ENCODE measurements around the gene NAT14. TPM values are rescaled to one million over a fixed set of nuclear protein-coding genes. Genes with fewer than 3 reads are reported as not detected.
A peak's percentile ranks its signal among the peaks of the same experiment; 100 is the strongest.
"Not testable (repeated sequence)": the region's sequence is repeated elsewhere in the genome, so short reads cannot be mapped to it uniquely, and the experiment has no call there.

NAT14 gene
- total RNA-seq, 1 experiment from 2014 or later: 56.2 TPM

DNA sequence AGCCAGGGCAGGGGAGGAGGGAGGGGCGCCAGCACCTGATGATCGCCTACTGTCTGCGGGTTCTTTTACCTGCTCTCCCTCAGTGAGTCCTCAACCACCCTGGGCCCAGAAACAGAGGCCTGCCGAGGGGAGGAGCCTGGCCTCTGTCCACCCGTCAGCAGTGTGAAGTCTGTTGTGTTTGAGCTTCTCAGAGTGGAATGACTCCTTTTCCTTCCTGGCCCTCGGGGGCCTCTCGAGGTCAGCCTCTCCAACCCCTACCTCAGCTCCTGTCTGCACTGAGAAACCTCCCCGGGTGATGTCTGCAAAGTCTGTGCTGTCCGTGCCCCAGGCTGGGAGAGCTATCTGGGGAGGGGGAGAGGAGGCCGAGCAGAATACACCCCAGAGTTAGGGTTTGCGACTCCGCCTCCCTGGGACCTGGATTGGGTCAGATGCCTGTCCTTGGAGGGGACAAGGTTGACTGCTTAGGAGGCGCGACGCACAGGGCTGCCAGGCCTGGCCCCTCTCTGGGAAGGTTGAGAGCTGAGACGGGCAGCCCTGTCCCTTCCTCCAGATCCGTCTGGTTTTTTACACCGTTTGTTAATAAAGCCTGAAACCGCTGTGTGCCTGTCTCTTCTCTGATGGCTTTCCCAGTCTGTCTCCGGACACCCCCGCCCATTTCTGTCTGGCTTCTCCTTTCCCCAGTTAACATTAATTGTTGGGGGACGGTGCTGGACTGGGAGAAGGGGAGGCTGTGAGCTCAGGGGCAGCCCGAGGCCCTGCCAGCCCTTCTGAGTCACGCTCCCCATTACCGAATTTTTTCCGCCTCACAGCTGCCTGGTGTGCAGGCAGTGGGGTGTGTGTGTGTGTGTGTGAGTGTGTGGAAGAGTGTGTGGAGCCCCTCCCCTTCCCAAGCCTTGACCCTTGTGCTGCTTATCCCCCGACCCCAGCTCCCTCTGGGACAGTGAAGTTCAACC lies 2.3 kb downstream of the NAT14 start:
- DNase-seq (ENCODE audit: low spot score): peak; percentile 94

DNA sequence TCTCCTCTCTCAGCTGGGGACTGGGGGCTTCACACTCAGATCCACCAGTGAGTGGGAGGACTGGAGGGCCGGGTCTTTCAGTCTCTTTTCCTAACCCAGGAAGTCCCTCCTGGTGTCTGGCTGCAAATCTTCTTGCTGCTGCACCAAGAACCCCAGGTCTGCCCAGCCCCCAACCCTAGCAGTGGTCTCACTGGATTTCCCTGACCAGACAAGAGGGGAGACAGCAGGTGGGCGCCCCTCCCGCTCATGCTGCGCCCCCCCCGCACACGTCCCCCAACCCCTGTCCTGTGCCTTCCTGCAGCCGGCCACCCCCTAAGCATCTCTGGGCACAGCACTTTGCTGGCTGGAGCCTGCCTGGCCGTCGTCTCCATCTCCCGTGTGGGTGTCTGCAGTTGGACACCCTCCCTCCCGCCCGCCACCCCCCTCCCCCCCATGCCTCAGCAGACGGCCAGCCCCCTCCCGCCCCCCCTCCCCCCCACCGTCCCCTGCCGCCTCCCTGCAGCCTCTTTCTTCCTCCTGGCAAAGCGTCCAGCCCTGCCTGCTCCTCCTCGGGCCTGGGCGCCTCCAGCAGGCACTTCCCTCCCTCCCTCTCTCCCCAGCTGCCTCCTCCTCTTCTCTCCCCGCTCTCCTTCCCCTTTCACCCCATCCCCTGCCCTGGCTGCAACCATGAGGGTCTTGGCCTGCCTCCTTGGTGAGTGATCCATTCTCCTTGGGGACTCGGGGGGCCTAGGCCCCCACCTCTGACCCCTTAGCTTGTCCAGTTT lies 3.1 kb downstream of the NAT14 start, which contains the start of gene SSC5D:
TSS of gene SSC5D (plus strand) at position 513 of the 764 bp plus-strand sequence. CDS start at position 667, 154 bp downstream.
- no peak for DNase-seq (ENCODE audit: low spot score)

DNA sequence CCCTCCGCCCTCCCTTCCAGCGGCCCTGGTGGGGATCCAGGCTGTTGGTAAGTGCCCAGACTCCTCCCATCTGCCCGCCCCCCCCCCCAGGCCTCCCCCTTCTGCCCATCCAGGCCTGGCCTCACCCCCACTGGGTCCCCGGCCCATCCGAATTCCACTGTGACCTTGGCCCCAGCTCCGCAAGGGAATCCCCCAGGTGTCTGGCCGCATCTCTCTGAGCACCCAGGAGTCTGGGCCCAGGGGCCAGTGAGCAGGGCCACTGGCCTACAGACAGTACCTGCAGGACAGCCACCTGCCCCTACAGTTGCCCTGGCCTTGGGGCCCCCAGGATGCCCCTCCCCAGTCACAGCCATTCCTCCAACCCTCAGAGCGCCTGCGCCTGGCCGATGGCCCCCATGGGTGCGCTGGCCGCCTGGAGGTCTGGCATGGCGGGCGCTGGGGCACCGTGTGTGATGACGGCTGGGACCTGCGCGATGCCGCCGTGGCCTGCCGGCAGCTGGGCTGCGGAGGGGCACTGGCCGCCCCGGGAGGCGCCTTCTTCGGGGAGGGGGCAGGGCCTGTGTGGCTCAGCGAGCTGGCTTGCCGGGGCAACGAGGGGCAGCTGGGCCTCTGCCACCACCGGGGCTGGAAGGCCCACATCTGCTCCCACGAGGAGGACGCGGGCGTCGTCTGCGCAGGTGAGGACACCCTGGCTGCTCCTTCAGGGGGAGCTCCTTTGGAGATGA lies 4.2 kb downstream of the NAT14 start:
- no peak for DNase-seq (ENCODE audit: low spot score)

DNA sequence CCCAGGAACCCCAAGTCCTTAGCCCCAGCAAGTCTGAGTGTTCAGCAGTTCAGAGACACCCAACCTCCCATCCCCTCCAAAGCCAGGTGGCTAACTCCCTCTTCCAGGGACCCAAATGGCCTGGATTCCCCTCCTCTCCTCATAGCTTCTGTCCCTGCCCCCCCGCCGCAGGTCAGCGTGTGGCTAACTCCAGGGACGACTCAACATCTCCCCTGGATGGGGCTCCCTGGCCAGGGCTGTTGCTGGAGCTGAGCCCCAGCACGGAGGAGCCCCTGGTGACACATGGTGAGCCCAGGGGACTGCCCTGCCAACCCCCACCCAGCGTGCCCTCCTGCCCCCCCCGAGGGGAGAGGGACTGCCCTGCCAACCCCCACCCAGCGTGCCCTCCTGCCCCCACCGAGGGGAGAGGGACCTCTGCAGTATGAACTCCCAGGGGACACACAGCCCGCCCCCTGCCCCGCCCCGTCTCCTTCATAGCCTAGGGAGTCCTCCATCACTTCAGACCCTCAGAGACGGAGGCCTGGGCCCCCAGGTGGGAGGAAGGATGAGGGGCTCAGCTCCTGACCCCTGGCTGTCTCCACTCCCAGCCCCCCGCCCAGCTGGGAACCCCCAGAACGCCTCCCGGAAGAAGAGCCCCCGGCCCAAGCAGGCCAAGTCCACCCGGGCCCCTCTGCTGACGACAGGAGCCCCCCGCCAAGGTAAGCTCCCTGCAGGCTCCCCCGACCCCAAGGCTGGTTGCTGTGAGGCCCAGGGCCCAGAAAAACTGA lies 4.9 kb downstream of the NAT14 start:
- DNase-seq (ENCODE audit: low spot score): no peak

DNA sequence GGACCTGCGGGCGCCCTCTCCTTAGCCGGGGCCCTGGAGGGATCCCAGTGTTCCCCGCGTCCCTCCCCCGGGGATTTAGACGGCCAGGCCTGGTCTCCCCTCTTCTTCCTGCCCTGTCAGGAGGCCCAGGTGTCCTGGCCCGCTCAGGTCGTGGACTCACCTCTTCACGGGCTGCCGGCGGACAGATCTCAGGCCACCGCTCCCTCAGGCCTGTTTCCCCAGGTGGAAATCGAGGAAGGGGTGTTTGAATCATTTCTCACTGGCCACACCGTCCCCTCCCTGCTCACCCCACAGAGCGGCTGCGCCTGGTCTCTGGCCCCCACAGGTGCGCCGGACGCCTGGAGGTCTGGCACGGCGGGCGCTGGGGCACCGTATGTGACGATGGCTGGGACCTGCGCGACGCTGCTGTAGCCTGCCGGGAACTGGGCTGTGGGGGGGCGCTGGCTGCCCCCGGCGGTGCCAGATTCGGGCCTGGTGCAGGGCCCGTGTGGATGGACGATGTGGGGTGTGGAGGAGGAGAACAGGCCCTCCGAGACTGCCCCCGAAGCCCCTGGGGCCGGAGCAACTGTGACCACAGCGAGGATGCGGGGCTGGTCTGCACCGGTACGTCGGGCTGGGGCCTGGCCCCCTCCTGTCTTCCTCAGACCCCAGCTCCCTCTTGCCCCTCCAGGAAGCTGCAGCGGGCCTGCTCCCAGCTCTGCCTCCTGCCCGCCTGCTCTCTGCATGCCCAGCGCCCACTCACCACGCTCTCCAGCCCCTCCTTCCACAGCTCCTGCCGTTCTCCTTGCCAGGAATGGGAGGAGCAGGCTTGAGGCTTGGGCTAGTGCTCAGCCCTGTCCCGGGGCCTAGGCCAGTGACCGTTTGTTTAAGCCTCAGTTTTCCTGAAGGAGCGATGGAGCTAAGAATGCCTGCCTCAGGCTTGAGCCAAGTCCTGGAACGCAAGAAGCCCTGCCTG lies 5.8 kb downstream of the NAT14 start:
- no peak for DNase-seq (ENCODE audit: low spot score)

DNA sequence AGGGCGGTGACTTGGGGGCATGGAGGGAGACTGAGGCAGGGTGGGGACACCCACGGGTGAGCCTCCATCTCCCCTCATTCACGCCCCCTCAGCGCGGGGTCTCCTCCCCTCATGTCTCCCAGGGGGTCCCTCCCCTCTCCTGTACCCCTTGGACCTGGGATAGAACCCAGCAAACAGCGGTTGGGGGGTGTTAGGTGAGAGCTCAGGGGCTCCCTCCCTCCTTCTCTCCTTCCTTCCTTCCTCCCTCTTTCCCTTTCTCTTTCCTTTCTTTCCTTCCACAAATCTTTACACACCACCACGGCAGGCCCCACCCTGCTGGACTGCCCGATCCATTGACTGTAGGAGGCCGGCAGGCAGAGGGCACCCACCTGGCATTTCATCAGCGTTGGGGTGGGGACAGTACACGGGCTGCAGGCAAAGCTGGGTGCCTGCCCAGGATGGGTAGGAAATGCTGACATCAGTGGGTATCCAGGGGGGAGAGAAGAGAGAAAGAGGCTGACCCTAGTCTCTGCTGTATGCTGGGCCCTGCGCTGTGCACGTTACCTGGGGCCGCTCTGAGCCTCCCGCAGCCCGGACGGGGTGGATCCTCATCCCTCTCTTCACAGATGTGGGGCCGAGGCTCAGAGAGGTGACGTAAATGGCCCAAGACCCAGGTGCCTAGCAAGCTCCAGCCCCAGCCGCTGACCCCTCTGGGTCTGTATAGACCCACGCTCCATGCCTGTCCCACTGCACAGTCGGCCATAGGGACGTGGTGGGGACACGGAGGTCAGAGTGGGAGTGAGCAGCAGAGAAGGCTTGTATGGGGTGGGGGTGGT lies 6.8 kb downstream of the NAT14 start:
- peak; percentile 46 for DNase-seq (ENCODE audit: low spot score)

DNA sequence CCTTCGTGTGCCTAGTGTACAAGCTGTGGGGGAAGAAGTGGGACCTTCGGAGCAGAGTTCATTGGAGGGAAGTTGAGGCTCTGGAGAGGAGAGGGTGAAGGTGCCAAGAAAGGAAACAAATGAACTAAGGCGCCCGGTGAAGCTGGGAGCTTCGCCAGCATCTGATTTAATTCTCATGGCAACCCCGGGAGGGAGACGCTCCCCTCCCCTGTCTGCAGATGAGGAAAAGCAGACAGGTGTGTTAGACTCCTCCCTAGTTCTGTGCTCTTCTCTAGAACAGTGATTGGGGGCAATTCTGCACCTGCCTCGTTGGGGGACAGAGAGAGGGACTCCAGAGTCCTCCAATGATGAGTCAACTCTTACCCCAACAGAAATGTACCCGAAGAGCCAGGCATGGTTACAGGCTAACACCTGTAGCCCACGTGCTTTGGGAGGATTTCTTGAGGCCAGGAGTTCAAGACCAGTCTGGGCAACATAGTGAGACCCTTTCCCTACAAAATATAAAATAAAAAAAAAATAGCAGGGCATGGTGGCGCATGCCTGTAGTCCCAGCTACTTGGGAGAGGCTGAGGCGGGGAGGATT lies 7.5 kb downstream of the NAT14 start:
- no peak for DNase-seq (ENCODE audit: low spot score)

DNA sequence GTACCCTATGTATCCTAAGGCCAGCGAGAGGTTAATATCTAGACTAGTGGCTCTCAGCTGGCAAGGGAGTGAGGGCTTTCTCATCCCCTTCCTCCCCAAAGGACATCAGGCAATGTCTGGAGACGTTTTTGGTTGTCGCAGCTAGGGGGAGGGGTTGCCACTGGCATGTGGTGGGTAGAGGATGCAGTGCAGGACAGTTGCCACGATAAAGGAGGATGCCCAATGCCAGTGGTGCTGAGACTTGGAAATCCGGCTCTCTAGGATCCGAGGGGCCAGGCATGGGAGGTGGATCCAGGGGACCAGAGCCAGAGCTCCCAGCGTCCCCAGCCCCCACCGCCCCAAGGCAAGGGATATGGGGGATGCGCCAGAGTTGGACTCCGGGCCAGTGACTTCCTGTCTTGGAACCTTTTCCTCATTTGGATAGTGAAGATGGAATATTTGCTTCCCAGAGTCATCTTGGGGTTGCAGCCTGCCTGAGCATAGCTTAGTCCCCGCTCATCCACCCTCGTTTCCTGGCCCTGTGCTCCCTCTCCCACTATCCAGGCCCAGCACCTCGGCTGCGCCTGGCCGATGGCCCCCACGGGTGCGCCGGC lies 8.2 kb downstream of the NAT14 start:
- DNase-seq (ENCODE audit: low spot score): no peak

DNA sequence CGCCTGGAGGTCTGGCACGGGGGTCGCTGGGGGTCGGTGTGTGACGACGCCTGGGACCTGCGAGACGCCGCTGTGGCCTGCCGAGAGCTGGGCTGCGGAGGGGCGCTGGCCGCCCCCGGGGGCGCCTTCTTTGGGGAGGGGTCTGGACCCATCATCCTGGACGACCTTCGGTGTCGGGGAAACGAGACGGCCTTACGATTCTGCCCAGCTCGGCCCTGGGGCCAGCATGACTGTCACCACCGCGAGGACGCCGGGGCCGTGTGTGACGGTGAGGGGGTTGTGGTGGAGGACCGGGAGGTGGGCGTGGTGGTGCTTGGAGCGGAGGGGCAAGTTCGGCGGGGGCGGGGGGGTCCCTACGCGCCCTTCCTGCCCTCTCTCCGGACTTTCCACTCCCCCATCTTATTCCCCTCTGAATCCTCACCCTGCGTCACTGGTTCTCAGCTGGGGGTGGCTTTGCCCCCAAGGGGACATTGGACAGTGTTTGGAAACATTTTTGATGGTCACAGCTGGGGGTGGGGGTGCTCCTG lies 8.7 kb downstream of the NAT14 start:
- no peak for DNase-seq (ENCODE audit: low spot score)

DNA sequence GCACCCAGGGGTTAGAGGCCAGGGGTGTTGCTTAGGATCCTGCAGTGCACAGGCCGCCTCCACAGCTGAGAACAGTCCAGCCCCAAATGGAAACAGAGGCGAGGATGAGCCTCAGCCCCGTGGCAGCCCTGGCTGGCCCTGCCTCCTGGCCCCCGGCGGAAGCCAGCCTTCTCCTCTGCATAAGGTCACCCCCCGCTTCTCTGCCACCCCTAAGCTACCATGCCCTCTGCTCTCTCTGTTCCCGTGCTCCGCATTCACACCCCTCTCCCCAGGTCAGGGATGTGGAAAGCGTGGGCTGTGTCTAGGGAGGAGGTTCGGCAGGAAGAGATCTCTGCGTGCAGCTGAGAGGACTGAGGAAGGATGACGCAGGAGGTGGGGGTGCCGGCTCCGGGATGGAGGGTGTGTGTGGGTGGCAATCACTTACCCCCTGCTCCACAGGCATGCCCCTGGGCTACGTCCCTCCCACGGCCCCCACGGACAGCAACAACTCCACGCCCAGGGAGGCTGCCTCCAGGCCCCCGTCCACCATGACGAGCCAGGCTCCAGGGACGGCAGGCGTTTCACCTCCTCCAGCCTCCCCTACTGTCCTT lies 9.3 kb downstream of the NAT14 start:
- DNase-seq (ENCODE audit: low spot score): no peak

DNA sequence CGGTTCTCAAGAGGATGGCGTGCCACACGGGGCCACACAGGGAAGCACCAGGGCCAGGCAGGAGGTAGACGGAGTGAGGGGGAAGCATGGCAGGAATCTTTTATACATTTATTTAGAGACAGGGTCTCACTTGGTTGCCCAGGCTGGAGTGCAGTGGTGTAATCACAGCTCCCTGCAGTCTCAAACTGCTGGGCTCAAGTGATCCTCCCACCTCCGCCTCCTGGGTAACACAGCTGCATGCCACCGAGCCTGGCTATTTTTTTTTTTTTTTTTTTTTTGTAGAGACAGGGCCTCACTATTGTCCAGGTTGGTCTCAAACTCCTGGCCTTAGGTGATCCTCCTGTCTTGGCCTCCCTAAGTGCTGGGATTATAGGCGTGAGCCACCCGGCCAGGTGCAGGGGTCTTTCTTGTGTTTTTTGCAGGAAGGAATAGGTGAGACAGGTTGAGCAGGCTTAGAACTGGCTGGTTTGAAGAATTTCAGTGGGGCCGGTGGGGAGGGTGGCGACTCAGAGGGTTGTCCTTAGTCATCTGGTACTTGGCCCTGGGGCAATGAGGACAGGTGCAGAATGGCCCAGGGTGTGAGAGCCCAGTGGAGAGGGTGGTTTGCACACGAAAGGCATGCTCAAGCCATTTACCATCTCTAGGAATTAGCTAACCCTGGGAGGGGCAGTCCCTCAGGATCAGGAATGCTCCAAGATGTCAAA lies 10.8 kb downstream of the NAT14 start:
- DNase-seq (ENCODE audit: low spot score): peak; percentile 46

DNA sequence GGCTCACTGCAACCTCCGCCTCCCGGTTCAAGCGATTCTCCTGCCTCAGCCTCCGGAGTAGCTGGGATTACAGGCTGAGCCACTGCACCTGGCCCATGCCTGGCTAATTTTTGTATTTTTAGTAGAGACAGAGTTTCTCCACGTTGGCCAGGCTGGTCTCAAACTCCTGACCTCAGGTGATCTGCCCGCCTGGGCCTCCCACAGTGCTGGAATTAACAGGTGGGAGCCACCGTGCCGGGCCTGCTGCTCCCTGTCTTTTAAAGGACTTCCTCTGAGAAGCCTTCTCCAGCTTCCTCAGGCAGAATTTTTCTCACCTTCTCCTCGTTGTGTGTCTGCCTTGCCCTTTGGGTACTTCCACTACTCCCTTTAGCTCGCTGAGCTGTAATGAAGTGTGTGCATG lies 11.8 kb downstream of the NAT14 start:
- DNase-seq (ENCODE audit: low spot score): not testable (repeated sequence)

DNA sequence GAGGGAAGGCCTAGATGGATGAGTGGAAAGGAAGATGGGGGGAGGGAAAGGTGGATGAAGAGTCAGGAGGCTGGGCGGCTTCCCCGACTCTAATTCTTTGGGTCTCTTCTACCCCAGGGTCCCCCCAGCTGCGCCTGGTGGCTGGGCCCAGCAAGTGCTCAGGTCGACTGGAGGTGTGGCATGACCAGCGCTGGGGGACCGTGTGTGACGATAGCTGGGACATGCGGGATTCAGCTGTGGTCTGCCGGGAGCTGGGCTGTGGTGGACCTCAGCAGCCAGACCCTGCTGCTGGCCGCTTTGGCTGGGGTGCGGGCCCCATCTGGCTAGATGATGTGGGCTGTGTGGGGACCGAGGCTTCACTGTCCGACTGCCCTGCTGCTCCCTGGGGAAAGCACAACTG lies 12.8 kb downstream of the NAT14 start:
- DNase-seq (ENCODE audit: low spot score): no peak

DNA sequence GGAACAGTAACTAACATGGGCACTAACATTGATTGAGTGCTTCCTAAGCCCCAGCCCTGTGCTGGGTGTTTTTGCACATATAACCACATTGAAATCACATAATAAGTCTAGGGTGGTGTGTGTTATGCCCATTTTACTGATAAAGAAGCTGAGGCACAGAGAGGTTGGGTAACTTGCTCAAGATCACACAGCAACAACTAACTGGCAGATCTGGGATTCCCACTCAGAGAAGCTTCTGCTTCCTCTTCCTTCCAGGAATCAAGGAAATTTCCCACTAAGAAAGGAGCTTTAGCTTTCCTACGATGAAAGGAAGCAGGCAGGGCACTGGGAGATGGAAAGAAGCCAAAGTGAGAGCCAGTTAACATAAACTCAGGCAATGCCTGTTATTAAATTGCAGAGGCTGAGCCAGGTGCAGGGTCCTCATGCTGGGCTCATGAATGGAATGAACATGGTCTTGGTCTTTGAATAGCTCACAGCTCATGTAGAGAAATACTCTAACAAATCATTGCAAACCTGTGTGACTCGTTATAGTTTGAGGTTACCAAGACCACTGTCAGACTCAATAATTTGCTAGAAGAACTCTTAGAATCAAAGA lies 13.4 kb downstream of the NAT14 start:
- no peak for DNase-seq (ENCODE audit: low spot score)

DNA sequence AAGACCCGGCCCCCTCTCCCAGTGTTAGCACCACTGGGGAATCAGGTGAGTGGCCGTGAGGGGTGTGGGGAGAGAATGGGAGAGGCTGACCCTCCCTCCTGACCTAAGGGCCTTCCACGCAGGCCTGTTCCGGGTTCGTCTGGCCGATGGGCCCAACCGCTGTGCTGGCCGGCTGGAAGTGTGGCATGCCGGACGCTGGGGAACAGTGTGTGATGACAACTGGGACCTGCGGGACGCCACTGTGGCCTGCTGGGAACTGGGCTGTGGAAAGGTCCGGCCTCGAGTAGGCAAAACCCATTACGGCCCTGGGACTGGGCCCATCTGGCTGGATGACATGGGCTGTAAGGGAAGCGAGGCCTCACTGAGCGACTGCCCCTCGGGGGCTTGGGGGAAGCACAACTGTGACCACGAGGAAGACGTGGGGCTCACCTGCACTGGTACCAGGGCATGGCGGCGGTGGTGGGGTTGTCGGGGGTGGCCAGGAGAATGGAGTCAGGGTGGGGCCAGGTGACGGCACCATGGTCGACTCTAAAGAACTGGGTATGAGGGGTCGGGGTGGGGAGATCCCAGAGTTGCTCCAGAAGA lies 15.5 kb downstream of the NAT14 start:
- DNase-seq (ENCODE audit: low spot score): no peak

DNA sequence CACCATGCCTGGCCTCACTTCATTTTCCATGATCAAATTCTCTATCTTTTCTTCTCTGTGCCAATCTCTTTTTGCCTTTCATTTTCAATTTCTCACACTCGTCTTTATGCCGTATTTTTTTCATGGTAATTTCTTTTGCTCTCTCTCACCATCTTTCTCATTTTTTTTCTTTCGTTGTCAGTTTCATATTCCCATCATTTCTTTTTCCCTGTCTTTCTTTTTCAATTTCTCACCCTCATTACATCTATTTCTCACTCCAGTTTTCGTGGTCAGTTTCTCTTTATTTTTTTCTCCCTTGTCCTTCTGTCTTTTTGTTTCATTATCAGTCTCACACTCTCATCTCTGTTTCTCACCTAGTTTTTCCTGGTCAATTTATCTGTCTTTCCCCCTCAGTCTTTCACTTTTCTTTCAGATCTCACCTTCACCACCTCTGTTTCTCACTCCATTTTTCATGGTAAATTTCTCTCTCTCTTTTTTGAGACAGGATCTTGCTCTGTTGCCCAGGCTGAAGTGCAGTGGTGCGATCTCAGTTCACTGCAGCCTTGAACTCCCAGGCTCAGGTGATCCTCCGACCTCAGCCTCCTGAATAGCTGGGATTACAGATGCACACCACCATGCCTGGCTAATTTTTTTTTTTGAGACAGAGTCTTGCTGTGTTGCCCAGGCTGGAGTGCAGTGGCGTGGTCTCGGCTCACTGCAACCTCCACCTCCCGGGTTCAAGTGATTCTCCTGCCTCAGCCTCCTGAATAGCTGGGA lies 17.4 kb downstream of the NAT14 start:
- DNase-seq (ENCODE audit: low spot score): no peak
